Urothelium cell line (cell line): Measurements from ENCODE around the gene NBR1.
"Not testable (repeated sequence)": the region's sequence is repeated elsewhere in the genome, so short reads cannot be mapped to it uniquely, and the experiment has no call there.

Experiments
- DNase-seq: peaks from one replicate; pipeline ENCODE4 v3.0.0; 2011; ENCODE audit warnings: low spot score, mixed read lengths
- FAIRE-seq: peaks from 2 replicates; lab custom pipeline; 2011; peaks lifted over from hg19 to GRCh38; lab: Jason Lieb, UNC

NBR1 gene

GRCh38 chr17:43213545-43213944 is 42.5 kb downstream of the NBR1 start:
- FAIRE-seq (no peak), DNase-seq (no peak)

GRCh38 chr17:43215341-43215740 is 44.3 kb downstream of the NBR1 start:
- DNase-seq (no peak), FAIRE-seq (no peak)

- FAIRE-seq (no peak), DNase-seq (no peak)
Observed at GRCh38 chr17:43216369-43216761, 45.4 kb downstream of the NBR1 start.

GRCh38 chr17:43216762-43217613 is 46.0 kb downstream of the NBR1 start:
- FAIRE-seq = no peak
- no peak for DNase-seq

GRCh38 chr17:43217614-43218087 is 46.6 kb downstream of the NBR1 start:
- no peak for DNase-seq
- FAIRE-seq = no peak

- FAIRE-seq (no peak), DNase-seq (no peak)
Observed at GRCh38 chr17:43219001-43219400, 48.0 kb downstream of the NBR1 start.

- FAIRE-seq = no peak
Observed at GRCh38 chr17:43219746-43220380, 48.8 kb downstream of the NBR1 start.

GRCh38 chr17:43220511-43221125 is 49.6 kb downstream of the NBR1 start:
- DNase-seq = no peak
- no peak for FAIRE-seq

More at GRCh38 chr17:43219746-43220380, 48.8 kb downstream of the NBR1 start:
- no peak for DNase-seq

- FAIRE-seq (no peak), DNase-seq (no peak)
Observed at GRCh38 chr17:43224146-43224705, 53.2 kb downstream of the NBR1 start.

GRCh38 chr17:43226393-43226792 is 55.4 kb downstream of the NBR1 start:
- no peak for DNase-seq
- FAIRE-seq = no peak

GRCh38 chr17:43228020-43228782 is 57.2 kb downstream of the NBR1 start, which contains the start of gene CCDC200:
Gene CCDC200 (minus strand): TSS chr17:43228623. CDS start chr17:43228554, 69 bp downstream.
- DNase-seq = not testable (repeated sequence)

GRCh38 chr17:43231205-43232020 is 60.4 kb downstream of the NBR1 start:
- FAIRE-seq, DNase-seq: not testable (repeated sequence)

More at GRCh38 chr17:43228020-43228782, 57.2 kb downstream of the NBR1 start, which contains the start of gene CCDC200:
- not testable (repeated sequence) for FAIRE-seq

GRCh38 chr17:43232021-43232699 is 61.1 kb downstream of the NBR1 start:
- not testable (repeated sequence) for DNase-seq, FAIRE-seq

GRCh38 chr17:43233263-43233662 is 62.2 kb downstream of the NBR1 start:
- FAIRE-seq, DNase-seq: not testable (repeated sequence)

- FAIRE-seq, DNase-seq: not testable (repeated sequence)
Observed at GRCh38 chr17:43233877-43234276, 62.9 kb downstream of the NBR1 start, which contains the start of gene RNU2-1. Gene RNU2-1 (minus strand): TSS chr17:43233977.

GRCh38 chr17:43239597-43239996 is 68.6 kb downstream of the NBR1 start:
- not testable (repeated sequence) for DNase-seq, FAIRE-seq

- DNase-seq, FAIRE-seq: not testable (repeated sequence)
Observed at GRCh38 chr17:43240596-43241352, 69.8 kb downstream of the NBR1 start.

- FAIRE-seq, DNase-seq: not testable (repeated sequence)
Observed at GRCh38 chr17:43246456-43246855, 75.4 kb downstream of the NBR1 start.
